H1 (cell line): ENCODE measurements around the gene CUX1.

Experiments used
- KDM1A ChIP-seq: fragments of 200-600, 300-600 bp; sonication (generic); IDR thresholded peaks from 2 replicates; pipeline ENCODE4 v1.7.1; 2016; ENCODE audit warnings: mild to moderate bottlenecking, low read length, borderline replicate concordance
- POLR2AphosphoS5 ChIP-seq: IDR thresholded peaks from 2 replicates; pipeline ENCODE4 v1.6.1; 2011; ENCODE audit warnings: low read depth, low read length
- RAD21 ChIP-seq, 2 experiments: IDR thresholded peaks in 1 of 2; conservative IDR thresholded peaks in 1 of 2; 2 replicates each; pipeline ENCODE4 v1.6.1; 2011; ENCODE audit warnings: low read depth in 2 of 2, low read length in 2 of 2, improper control_type of control experiment in 1 of 2, inconsistent platforms in 1 of 2, mild to moderate bottlenecking in 1 of 2, moderate library complexity in 1 of 2
- SIN3A ChIP-seq, 2 experiments: IDR thresholded peaks in 1 of 2; conservative IDR thresholded peaks in 1 of 2; 2 replicates each; pipeline ENCODE4 v1.6.1; 2011 to 2012; ENCODE audit warnings: low read length in 2 of 2, improper control_type of control experiment in 1 of 2, low read depth in 1 of 2, mild to moderate bottlenecking in 1 of 2

DNA sequence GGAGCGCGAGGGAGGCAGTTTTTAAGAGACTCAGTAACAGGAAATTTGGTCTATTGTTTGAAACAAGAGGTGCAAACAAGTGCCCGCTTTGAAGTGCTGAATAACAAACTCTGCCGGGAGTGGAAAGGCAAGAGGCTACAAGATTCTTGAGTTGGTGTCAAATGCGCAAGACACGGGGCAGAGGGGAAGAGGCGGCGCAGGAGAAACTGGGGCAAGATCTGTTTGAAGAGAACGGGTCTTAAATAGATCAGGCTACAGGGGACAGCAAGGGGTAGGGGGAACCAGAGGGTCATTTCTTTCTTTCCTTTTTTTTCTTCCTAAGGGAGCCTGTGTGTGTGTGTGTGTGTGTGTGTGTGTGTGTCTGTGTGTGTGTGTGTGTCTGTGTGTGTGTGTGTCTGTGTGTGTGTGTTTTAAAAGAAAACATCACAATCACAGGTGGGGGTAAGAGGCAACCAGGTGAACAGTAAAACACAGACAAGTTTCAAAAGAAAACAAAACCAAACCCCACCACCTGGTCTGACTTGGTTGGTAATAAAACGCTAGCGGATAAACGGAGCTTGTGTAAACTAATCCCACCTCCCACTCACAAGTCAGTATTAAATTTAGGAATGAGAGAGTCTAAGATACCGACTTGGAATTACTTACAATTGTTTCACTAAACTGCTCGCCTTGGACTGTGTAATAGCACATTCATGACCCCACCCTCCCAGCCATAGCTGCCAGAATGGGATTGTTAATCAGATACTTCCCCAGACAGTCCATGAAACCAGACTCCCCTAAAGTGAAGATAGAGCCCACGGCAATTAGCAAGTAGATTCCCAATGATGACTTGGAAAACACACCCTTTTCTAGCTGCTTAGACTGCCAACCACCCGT, 13.1 kb upstream of the CUX1 start:
- no peak for TF ChIP-seq POLR2AphosphoS5
- TF ChIP-seq SIN3A (conservative IDR thresholded peaks at IDR 0.05 in 1 of 2, IDR thresholded peaks at IDR 0.05 in 1 of 2; ENCODE audit: low read depth in 1 of 2, low read length in 2 of 2): no peak
- TF ChIP-seq RAD21 (IDR thresholded peaks at IDR 0.05 in 1 of 2, conservative IDR thresholded peaks at IDR 0.05 in 1 of 2; ENCODE audit: low read depth in 2 of 2, low read length in 2 of 2): no peak
- no peak; the same call in 1 of the 2 replicates for TF ChIP-seq KDM1A
